ENCODE results near the gene CFAP69. TPM values are rescaled to one million over a fixed set of nuclear protein-coding genes. Genes with fewer than 3 reads are reported as not detected.

CFAP69 gene
- total RNA-seq, 1 donor from 2014 or later = 2.5 TPM

GRCh38 chr7:90210475-90210874, 34.5 kb upstream of the CFAP69 start:
- peak overlapping the region; percentile 66 for H3K4me3 Mint-ChIP-seq

GRCh38 chr7:90210981-90211380, 34.0 kb upstream of the CFAP69 start:
- H3K4me3 Mint-ChIP-seq = peak overlapping the region; percentile 66
- no peak for DNase-seq (ENCODE audit: low read depth, low spot score)
- H3K27me3 Mint-ChIP-seq (ENCODE audit: low read depth) = peaks cover 28% of the 10 kb centered on the region
- H3K36me3 Mint-ChIP-seq (ENCODE audit: low read depth) = no peaks in the 10 kb centered on the region
- H3K4me1 Mint-ChIP-seq = peaks cover 8% of the 10 kb centered on the region
- no peak overlapping the region for H3K27ac Mint-ChIP-seq (ENCODE audit: unreplicated experiment)
- H3K9me3 Mint-ChIP-seq = no peaks in the 10 kb centered on the region
- TF ChIP-seq CTCF (conservative IDR thresholded peaks at IDR 0.05) = no peak

More at GRCh38 chr7:90210475-90210874, 34.5 kb upstream of the CFAP69 start:
- Mint-ChIP-seq H3K27ac (ENCODE audit: unreplicated experiment) (no peak overlapping the region), H3K9me3 (no peaks in the 10 kb centered on the region), H3K27me3 (ENCODE audit: low read depth) (peaks cover 30% of the 10 kb centered on the region), H3K36me3 (ENCODE audit: low read depth) (peaks cover 2% of the 10 kb centered on the region), H3K4me1 (peaks cover 8% of the 10 kb centered on the region)
- DNase-seq (ENCODE audit: low read depth, low spot score) = no peak
- TF ChIP-seq CTCF (conservative IDR thresholded peaks at IDR 0.05) = no peak

GRCh38 chr7:90211391-90212148, 33.4 kb upstream of the CFAP69 start, which contains the start of gene STEAP2:
Gene STEAP2 (plus strand): TSS chr7:90211740. CDS start chr7:90225083, 13,343 bp downstream.
- TF ChIP-seq CTCF (conservative IDR thresholded peaks at IDR 0.05) = peak; percentile 76
- Mint-ChIP-seq H3K27ac (ENCODE audit: unreplicated experiment) (no peak within 1 kb of the TSS), H3K9me3 (no peaks in the 10 kb centered on the region), H3K4me3 (peak within 1 kb of the TSS; percentile 66), H3K36me3 (ENCODE audit: low read depth) (no peaks in the 10 kb centered on the region), H3K4me1 (peaks cover 8% of the 10 kb centered on the region), H3K27me3 (ENCODE audit: low read depth) (peaks cover 33% of the 10 kb centered on the region)
- peak; percentile 82 for DNase-seq (ENCODE audit: low read depth, low spot score)

GRCh38 chr7:90212149-90212495, 32.9 kb upstream of the CFAP69 start:
- no peak for TF ChIP-seq CTCF (conservative IDR thresholded peaks at IDR 0.05)
- no peaks in the 10 kb centered on the region for H3K9me3 Mint-ChIP-seq
- H3K36me3 Mint-ChIP-seq (ENCODE audit: low read depth) = no peaks in the 10 kb centered on the region
- H3K27me3 Mint-ChIP-seq (ENCODE audit: low read depth) = peaks cover 34% of the 10 kb centered on the region
- H3K4me3 Mint-ChIP-seq = peak overlapping the region; percentile 66
- peaks cover 8% of the 10 kb centered on the region for H3K4me1 Mint-ChIP-seq
- H3K27ac Mint-ChIP-seq (ENCODE audit: unreplicated experiment) = no peak overlapping the region
- no peak for DNase-seq (ENCODE audit: low read depth, low spot score)

- Mint-ChIP-seq H3K4me1 (peaks cover 8% of the 10 kb centered on the region), H3K27me3 (ENCODE audit: low read depth) (peaks cover 33% of the 10 kb centered on the region), H3K4me3 (no peak overlapping the region), H3K36me3 (ENCODE audit: low read depth) (no peaks in the 10 kb centered on the region), H3K9me3 (no peaks in the 10 kb centered on the region), H3K27ac (ENCODE audit: unreplicated experiment) (no peak overlapping the region)
- no peak for DNase-seq (ENCODE audit: low read depth, low spot score)
- no peak for TF ChIP-seq CTCF (conservative IDR thresholded peaks at IDR 0.05)
Observed at GRCh38 chr7:90213521-90213920, 31.5 kb upstream of the CFAP69 start.
